Uterus (tissue), 2 donors: Measurements from ENCODE around the gene DENND6A.

Experiments used
- CTCF ChIP-seq, 4 experiments: fragments of 200-600 bp in 2 of 4; fragments of 450-650 bp in 2 of 4; sonication (generic) in 2 of 4; IDR thresholded peaks; one replicate each; pipeline ENCODE4 v1.5.1; 2016 to 2019; ENCODE audit warnings: antibody characterized with exemption in 4 of 4, mild to moderate bottlenecking in 2 of 4, moderate library complexity in 1 of 4
- POLR2A ChIP-seq, 2 donors: fragments of 450-650 bp; IDR thresholded peaks; one replicate each; pipeline ENCODE4 v1.6.1; 2016; ENCODE audit warnings: antibody characterized with exemption in 2 of 2, mild to moderate bottlenecking in 1 of 2, moderate library complexity in 1 of 2

DNA sequence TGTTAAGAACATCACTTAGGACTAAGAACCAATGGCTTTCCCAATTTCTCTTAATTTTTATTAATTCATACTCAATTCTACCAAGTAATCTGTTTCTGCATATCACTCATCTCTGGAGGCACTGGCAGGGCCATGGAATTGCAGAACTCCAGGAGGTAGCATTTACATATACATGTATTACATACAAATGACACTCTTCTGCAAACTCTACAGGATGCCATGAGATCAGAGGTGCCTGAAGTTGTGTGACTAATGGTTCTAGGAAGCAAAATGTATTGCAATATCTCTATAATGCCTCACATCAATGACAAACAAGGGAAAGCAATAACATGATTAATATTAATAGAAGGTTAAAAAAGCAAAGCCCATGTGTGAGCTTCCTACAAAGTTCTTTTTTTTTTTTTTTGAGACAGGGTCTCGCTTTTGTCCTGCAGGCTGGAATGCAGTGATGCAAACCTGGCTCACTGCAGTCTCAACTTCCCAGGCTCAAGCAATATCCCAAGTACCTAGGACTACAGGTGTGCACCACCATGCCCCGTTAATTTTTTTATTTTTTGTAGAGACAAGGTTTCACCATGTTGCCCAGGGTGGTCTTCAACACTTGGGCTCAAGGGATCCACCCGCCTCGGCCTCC lies 33.0 kb downstream of the DENND6A start:
- TF ChIP-seq CTCF (IDR thresholded peaks at IDR 0.05) (no peak), POLR2A (IDR thresholded peaks at IDR 0.05) (no peak)
